HG03439 (cell line): Measurements from ENCODE around the gene CACNA1B.

ENCODE experiments used
- ATAC-seq: cut with Tn5 transposase; IDR thresholded peaks from one replicate; pipeline ENCODE4 v1.9.1; 2021; ENCODE audit warnings: mild to moderate bottlenecking, moderate library complexity; ENCODE audit not compliant: unreplicated experiment

Gene CACNA1B

DNA sequence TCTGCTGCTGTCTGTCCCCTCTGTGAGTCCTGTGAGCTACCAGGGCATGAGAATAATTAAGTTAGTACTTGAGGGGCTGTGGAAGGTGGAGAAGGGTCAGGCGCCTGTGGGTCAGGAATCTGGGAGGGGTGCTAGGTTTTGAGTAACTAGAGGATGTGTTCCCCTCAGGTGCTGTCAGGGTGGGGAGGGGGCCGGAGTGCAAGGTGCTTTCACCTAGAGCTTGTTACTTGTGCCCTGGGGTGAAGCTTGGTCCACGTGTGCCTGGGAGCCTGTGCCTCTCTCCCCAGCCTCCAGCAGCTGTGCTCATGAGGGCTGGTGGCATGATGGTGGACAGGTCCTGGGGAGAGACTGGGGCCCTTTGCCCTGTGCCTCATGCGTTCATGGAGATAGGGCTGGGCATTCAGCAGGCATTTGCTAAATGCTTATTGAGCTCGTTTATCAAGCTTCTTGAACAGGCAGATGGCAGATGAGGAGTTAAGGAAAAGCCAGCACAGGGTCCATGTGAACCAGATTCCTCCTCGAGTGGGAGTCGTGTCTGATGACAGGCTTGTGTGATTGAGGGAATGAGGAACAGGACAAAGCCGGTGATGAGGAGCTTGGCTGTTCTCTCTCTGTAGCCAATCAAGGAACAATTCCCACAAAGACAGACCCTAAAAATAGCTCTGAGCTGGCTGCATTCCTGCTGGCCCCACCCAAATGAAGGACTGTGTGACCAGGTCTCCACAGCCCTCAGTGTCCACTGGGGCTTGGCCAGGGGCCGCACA, 40.9 kb downstream of the CACNA1B start:
- no peak for ATAC-seq

DNA sequence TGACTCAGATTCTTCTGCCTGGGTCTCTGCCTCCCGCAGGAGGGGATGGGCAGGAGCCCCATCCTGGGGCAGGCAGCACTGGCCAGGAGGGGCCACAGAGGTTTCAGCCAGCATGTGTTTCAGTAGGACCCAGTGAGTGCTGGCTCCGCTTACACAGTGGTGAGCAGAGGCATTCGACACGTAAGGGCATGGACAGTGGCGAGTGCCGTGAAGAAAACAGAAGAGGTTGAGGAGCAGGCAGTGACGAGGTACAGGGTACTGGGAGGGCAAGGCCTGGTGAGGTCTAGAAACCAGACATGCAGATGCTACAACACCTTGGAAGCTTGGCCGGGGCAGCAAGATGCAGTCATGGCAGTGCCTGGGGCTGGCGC, 41.5 kb downstream of the CACNA1B start:
- ATAC-seq: no peak

DNA sequence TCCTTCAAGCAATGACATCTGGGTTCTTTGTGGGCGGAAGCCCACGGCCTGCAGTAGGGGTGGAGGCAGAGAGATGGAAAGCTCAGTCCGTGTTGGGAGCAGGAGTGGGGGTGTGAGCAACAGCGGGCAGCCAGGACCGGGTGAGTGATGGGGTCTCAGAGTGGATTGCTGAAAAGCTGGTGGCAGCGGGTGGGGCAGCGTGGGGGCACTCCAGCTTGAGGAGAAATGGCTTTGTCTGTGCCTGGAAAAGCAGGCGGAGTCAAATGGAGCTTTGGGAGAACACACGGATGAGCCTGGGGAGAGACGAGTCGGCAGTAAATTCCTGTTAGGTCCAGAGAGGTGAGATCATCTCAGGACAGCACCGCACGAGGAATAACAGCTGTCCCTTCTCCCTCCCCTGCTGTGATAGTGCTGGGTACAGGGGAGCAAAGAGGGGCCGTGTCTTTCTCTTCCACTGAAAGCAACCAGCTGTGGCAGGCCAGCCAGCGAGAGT, 42.1 kb downstream of the CACNA1B start:
- no peak for ATAC-seq

DNA sequence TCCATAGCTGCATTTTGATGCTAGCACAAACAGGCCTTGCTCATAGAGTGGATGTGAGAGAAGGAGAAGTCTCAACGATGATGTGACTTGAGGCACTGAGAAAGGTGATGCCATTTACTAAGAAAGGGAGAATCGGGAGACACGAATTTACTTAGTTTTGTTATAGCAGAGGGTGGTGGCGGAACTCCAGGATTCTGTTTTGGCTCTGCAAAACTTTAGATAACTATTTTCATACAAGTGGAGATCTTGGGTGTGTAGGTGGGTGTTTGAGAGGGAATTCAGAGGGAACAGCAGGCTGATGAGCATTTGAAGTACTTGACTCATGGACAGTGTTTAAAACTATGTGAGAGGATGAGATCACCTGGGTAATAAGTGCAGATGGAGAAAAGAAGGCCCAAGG, 43.2 kb downstream of the CACNA1B start:
- no peak for ATAC-seq

DNA sequence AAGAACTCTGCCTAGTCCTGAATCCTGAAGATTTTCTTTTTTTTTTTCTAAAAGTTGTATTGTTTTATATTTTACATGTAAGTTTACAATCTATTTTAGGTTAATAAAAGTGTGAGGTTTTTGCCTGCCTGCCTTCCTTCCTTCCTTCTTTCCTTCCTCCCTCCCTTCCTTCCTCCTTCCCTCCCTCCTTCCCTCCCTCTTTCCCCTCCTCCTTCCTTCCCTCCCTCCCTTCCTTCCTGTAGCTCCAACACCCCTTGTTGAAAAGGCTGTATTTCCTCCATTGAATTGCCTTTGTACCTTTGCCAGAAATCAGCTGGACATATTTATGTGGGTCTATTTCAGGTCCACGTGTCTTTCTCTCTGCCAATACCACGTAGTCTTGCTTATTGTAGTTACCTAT, 46.6 kb downstream of the CACNA1B start:
- ATAC-seq: no peak

DNA sequence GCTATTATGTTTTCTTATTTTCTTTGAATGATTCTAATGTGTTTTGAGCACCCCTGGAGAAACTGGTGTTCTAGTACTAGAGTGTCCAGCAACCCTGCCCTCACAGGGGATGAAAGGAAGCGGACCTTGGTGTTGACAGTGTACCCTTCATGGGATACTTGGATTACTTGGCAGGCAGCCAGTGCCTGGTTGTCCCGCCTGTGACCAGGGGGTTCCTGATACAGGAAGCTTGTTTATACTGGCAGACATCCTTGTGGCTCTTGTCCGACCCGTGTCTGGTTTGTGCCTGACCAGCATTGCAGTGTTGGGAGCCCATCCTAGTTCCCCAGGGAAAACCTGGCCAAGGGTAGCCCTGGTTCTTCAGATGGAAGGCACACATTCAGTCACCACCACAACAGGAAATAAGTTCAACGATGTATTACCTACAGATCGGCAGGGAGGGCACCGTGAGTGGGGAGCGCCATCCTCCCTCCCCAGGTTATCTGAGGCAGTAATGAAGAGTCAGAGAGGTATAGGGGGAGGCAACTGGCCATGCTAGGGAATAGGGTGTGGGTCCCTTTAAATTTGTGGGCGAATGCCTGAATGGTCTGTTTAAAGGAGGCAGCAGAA, 47.3 kb downstream of the CACNA1B start:
- ATAC-seq: no peak

DNA sequence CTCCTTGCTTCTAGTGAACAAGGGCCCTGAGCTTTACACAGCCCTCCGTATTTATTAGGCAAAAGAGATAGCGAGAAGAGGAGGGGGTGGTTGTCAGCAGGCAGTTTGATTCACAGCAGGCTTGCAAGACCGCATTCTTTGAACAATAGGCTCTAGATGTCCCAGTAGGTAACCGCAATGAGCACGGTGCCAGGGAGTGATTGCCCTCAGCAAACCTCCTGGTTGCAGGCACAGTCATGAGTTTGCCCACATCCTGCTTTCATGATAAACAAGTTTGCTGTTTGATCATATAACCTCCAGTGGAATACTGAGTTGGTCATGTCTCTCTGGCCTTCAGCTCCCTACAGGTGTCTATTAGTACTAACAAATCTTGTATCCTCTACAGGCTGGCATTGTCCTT, 66.1 kb downstream of the CACNA1B start:
- no peak for ATAC-seq

DNA sequence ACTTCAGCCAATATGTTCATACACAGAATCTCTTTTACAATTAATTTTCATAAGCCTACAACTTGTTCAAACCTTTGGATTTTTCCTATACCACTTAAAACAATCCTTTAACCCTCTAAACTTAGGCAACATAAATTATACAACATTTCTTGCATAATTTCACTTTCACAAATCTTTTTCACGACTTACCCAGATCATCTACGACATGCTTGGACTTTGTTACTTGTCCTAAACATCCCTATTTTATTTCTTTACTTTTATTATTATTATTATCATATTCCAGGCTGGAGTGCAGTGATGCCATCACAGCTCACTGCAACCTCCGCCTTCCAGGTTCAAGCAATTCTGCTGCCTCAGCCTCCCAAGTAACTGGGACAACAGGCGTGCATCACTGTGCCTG, 68.0 kb downstream of the CACNA1B start:
- ATAC-seq: no peak

DNA sequence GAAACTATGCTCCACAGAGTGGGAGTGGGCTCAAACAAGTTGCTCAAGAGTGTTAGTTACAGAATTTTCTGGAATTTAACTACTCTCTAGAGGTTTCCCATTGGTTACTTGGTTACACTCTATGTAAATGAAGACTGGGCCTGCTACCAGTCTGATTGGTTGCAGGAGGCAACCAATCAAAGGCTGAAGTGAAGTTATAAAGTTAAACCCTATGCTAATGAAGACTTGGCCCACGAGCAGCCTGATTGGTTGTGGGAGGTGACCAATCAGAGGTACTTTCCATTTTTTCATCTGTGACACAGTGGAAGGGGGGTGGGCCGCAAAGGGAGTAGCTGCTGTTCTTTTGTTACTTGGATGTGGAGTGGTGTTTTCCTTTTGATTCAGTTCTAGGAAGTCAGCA, 69.4 kb downstream of the CACNA1B start:
- ATAC-seq: no peak

DNA sequence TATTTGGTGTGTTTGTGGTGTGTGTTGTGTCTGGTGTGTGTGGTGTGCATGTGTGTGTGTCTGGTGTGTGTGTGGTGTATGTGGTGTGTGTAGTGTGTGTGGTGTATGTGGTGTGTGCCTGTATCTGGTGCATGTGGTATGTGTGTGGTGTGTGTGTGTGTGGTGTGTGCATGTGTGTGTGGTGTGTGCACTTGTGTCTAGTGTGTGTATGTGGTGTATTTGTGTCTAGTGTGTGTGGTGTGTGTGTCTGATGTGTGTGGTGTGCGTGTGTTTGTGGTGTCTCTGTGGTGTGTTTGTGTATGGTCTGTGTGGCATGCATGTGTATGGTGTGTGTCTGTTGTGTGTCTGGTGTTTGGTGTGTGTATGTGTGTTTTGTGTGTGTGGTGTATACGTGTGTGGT, 71.1 kb downstream of the CACNA1B start:
- ATAC-seq: no peak

DNA sequence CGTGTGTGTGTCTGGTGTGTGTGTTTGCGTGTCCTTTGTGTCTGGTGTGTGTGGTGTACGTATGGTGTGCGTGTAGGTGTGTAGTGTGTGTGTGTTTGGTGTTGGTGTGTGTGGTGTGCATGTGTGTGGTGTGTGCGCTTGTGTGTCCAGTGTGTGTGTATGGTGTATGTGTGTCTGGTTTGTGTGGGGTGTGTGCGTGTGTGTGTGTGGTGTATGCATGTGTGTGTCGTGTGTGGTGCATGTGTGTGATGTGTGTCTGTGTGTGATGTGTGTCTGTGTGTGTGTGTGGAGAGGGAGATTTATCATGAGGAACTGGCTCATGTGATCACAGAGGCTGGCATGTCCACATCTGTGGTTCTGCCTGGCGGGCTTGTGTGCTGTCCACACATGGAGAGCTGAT, 71.7 kb downstream of the CACNA1B start:
- ATAC-seq: no peak

DNA sequence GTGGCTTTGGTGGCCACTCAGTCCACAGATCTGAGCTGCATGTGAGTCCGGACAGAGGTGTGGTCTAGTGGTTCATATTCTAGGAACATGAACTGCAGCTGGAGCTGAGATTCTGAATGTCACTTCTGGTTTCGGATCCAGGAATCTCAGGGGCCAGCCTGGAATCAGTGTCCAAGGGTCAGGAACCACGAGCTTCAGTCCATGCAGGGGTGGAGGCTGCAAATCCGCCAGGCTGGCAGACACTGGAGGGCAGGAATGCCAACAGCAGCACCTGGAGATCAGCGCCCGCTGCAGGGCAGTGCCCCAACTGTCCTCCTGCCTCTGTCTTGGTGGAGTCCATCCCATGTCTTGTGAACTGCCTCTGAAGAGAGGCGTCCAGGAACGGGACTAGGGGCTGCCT, 73.5 kb downstream of the CACNA1B start:
- no peak for ATAC-seq

DNA sequence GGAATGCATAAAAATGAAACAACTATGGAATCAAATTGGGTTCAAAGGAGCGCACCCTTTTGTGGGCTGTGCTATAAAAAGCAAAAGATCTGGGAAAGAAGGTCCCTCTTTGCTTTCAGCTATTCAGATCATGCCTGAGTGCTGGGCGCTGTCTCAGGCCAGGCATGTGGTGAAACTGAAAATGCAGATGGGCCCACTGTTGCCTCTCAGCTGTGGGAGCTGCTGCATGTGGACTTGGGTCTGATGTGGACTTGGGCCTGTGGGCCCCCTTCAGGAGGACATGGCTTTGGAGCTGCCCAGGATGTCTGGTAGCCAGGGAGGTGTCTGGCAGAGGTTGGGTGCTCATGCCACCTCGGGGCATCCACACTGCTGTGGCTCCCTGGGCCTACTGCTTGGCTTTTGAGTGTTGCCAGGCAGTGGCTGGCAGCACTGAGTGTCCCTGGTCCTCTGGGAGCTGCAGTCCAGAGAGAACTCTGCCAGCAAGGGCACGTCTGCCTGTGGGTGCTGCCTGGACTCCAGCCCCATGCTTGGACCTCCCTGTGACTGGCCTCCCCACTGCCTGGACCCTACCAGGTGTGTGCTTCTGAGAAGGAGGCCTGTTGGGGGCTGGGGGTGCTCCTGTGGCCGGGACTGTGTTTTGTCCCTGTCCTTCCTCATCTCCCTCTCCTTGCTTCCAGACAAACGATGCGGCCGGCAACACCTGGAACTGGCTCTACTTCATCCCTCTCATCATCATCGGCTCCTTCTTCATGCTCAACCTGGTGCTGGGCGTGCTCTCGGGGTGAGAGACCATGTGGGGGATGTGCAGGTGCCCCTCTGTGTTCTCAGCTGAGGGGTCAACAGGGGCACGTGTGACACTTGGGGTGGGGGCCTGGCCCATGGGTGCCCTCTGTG, 74.3 kb downstream of the CACNA1B start:
- ATAC-seq: no peak

DNA sequence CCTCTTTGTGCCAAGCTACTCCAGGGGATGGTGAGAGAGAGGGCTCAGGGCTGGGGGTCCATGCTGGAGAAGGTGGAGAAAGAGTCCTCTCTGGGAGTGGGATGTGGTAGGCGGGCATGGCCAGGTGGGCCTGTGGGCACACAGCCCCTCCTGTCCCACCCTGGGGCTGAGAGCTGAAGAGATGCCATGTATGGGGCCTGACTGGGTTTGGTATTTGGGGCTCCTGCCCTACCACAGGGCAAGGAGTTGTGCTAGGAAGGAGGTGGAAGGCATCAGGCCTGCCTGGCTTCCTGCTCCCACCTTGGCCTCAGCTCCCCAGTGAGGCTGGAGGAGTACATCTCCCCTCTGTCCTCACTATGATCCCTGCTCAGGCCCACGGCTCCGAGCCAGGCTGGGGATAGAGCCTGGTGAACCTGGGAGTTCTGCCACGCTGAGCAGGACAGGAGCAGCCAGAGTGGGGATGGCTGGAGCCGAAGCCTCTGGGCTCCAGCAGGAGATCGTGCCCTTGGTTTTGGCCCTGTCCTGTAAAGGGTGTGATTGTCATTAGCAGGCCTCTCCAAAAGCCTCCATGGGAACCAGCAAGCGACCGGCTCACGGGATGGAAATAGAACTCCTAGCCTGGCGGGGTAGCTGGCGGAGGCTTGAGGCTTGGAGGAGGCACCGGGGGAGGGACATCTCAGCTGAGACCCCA, 75.5 kb downstream of the CACNA1B start:
- ATAC-seq: no peak

DNA sequence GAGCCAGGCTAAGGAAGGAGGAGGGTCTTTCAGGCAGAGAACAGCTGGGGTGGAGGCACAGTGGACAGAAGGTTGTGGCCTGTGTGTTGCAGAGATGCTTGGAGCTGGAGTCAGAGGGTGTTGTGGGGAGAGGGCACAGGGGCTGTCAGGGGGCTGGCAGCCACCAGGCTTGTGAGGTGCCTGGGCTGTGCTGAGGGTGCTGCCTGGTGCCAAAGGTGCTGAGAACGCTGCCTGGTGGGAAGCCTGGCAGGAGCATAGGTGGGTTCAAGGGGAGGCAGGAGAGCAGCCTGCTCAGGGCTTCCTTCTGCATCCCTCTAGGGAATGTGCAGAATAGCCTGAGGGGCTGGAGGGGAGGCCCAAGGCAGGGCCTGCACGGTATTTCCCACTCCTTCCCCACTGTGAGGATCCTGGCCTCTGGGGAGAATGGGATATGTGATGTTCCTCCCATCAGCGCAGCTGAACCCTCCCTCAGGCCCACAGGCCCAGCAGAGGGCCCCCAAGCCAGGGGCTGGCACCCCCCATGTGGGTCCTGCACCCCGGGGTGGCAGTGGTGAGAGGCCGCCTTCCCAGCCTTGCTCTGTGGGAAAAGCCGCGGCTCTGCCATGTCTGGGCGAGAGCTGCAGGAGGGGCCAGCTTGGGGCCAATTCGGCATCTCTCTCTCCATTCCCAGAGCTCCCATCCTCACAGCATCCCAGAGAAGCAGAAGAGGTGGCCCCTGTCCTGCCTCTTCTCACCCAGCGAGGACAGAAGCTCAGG, 76.3 kb downstream of the CACNA1B start:
- no peak for ATAC-seq

DNA sequence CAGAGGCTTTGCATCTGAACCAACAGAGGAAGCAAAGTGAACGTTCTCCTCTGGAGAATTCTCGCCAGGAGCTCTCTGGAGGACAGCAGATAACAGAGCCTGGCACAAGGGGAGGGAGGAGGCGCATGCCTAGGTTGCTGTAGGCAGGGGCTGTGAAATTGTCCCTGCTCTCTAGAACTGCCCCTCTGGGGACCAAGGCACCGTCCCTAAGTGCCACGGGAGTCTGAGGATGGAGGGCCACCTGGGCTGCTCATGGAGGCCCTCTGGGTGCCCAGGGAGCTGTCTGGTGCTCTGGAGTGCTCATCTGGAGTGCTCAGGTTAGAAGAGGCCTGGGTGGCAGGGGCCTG, 77.6 kb downstream of the CACNA1B start:
- no peak for ATAC-seq

DNA sequence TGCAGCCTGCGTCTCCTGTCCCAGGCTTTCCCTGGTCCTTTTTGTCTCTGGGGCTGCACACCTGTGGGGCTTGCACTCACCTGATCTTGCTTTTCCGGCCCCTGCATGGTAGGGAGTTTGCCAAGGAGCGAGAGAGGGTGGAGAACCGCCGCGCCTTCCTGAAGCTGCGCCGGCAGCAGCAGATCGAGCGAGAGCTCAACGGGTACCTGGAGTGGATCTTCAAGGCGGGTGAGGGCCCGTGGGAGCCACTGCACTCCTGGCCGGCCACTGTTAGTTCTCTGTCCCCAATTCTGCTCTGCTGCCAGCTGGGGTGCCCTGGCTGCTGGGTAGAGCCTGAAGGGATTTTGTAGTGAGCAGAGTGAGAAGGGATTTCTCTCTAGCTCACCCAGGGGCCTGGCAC, 78.0 kb downstream of the CACNA1B start:
- ATAC-seq: no peak

DNA sequence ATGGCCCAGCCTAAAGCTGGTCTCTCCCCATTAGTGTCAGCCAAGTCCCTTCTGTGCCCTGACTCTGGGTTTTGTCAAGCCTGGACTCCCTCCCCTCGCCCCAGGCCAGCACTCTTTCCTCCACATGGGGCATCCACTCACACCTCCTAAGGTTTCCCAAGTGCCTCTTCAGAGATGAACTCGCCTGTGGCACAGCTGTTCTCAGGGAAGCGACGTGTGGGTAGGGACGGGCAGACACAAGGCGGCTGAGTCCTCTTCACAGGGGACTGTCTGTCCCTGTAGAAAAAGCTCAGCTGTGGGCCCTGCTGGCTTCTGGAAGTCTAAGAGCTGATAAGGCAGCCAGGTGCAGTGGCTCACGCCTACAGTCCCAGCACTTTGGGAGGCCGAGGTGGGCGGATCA, 78.5 kb downstream of the CACNA1B start:
- no peak for ATAC-seq

DNA sequence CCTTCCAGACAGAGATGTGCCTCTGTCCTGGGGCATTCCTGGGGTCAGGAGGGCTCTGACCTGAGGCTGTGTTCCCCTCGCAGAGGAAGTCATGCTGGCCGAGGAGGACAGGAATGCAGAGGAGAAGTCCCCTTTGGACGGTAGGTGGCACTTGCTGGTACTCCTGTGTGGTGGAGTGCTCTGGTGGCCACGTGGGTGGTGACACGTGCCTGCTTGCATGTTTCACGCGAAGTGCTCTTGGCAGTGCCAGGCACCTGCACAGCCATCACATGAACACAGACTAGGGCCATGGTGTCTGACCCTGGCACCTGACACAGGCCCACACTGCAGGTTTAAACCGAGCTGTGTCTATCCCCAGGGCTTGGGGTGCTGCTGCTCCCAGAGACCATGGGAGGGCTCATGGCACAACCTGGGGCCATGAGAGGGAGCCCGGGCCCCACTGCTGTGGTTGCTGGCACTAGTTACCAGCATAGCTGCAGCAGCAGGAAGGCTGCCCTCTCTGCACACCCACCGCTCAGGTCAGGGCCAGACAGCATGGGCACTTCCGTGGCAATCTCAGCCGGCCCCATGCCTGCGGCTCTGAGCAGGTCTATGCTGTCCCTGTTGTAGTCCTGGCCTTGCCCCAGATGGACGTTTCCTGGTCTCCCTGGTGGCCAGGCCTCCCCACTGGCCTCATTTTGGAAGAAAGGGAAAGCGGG, 79.3 kb downstream of the CACNA1B start:
- ATAC-seq: no peak
